GM23248 (cell line): ENCODE results near the gene ZBTB7C.

Source experiments
- EZH2 ChIP-seq: fragments of 200-600 bp; sonication (generic); IDR thresholded peaks from 2 replicates; pipeline ENCODE4 v1.6.1; 2018; ENCODE audit warnings: antibody characterized with exemption, mild to moderate bottlenecking; ENCODE audit not compliant: insufficient read depth, poor library complexity, severe bottlenecking
- EZH2phosphoT487 ChIP-seq: fragments of 200-600 bp; sonication (generic); IDR thresholded peaks from 2 replicates; pipeline ENCODE4 v1.6.1; 2018; ENCODE audit warnings: antibody characterized with exemption, moderate library complexity, mild to moderate bottlenecking, low read depth; ENCODE audit not compliant: insufficient read depth

DNA sequence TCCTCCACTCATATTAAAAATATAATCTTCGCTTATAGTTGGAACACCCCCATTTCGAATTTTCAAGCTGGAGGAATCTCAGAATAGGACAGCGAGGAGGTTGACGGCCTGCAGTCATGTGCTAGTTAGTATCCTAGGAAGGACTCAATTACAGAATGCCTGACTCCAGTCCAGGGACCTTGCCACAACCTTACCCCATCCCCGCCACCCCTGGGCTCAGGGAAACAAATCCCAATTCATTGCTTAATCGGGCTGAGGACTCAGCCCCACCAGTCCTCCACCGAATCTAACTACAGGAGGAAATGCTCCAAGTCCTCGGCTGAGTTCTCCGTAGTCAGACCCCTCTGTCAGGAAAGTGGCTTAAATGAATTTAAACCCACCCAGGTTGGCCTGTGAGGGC is 31.7 kb upstream of the ZBTB7C start:
- TF ChIP-seq EZH2: no peak
- no peak for TF ChIP-seq EZH2phosphoT487
